LNCAP (cell line): ENCODE measurements around the gene SEC14L3.

Experiments
- CTCF ChIP-seq: fragments of 450-650 bp; IDR thresholded peaks from 2 replicates; pipeline ENCODE4 v1.5.1; 2017; ENCODE audit warnings: mild to moderate bottlenecking

SEC14L3 gene

GRCh38 chr22:30470655-30471054 lies 1.2 kb downstream of the SEC14L3 start:
- TF ChIP-seq CTCF: no peak

- no peak for TF ChIP-seq CTCF
These were observed 2.7 kb downstream of the SEC14L3 start for GRCh38 chr22:30469165-30469564.

- TF ChIP-seq CTCF: no peak
These were observed 11.7 kb downstream of the SEC14L3 start for GRCh38 chr22:30460147-30460546.

GRCh38 chr22:30459181-30460052 lies 12.4 kb downstream of the SEC14L3 start:
- no peak for TF ChIP-seq CTCF

GRCh38 chr22:30457981-30458380 lies 13.8 kb downstream of the SEC14L3 start:
- TF ChIP-seq CTCF: no peak

GRCh38 chr22:30455075-30455840 lies 16.6 kb downstream of the SEC14L3 start:
- no peak for TF ChIP-seq CTCF

GRCh38 chr22:30453731-30454510 lies 17.9 kb downstream of the SEC14L3 start:
- no peak for TF ChIP-seq CTCF
